Progenitor cell of endocrine pancreas (in vitro differentiated cells): ENCODE results near the gene TRIM24. TPM values are rescaled to one million over a fixed set of nuclear protein-coding genes. Genes with fewer than 3 reads are reported as not detected.

ENCODE experiments used
- DNase-seq: peaks from one replicate; pipeline ENCODE4 v3.0.0; 2021; ENCODE audit warnings: low spot score; ENCODE audit not compliant: unreplicated experiment
- H3K27ac Mint-ChIP-seq: 2 replicates; pipeline ENCODE4 v1.8.0; 2021; ENCODE audit warnings: mild to moderate bottlenecking, moderate library complexity, mixed read lengths
- H3K27me3 Mint-ChIP-seq: 2 replicates; pipeline ENCODE4 v1.8.0; 2021; ENCODE audit warnings: mixed read lengths
- H3K36me3 Mint-ChIP-seq: 2 replicates; pipeline ENCODE4 v1.8.0; 2022; ENCODE audit warnings: mixed read lengths; ENCODE audit not compliant: insufficient read depth
- H3K4me1 Mint-ChIP-seq: 2 replicates; pipeline ENCODE4 v1.8.0; 2021; ENCODE audit warnings: low read depth, mixed read lengths
- H3K4me3 Mint-ChIP-seq: 2 replicates; pipeline ENCODE4 v1.8.0; 2021; ENCODE audit warnings: low read depth, mild to moderate bottlenecking, moderate library complexity, mixed read lengths
- H3K9me3 Mint-ChIP-seq: 2 replicates; pipeline ENCODE4 v1.8.0; 2021; ENCODE audit warnings: low read depth, mixed read lengths
- total RNA-seq: library from RNA; stranded (reverse); gene quantifications from 2 replicates; pipeline ENCODE4 v1.2.1, GENCODE V29; 2021
- TF ChIP-seq, protein P1 (sequence below): fragments of 200-600 bp; sonication (generic); IDR thresholded peaks from one replicate; pipeline ENCODE4 v1.5.0; 2021; ENCODE audit warnings: antibody characterized with exemption, mild to moderate bottlenecking; ENCODE audit not compliant: unreplicated experiment

The TRIM24 gene
- total RNA-seq, 1 donor from 2014 or later: 114 TPM

DNA sequence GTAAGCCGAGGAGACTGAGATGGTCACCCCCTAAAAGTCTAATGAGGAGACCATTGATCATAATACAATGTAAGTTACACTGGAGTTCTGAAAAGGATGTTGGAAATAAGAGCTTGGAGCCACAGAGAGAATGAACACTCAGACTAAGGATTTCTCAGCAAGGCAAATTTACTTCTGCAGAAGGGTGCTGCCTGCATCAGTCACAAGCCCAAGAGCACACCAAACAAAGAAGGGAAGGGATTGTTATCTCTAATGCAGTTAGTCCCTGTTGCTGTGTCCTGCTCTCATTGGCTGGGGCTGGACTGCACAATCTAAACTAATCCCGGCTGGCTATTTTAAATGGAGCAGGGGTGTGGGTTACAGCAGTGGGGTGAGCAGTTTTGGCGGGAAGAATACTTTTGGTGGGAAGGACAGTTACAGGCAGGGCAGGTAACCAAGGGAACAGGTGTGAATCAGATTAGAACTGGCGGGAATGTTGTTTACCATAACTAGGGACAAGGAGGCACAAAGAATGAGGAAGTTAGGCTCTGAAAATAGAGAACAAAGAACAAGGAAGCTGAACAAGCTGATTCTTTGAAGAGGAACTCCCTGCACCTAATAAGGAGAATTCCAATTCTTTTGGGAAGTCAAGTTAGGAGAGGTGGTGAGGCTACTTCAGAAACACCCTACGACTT is 30.3 kb upstream of the TRIM24 start:
- Mint-ChIP-seq H3K36me3 (peaks cover 17% of the 10 kb centered on the region), H3K27me3 (no peaks in the 10 kb centered on the region), H3K4me1 (no peaks in the 10 kb centered on the region), H3K9me3 (peaks cover 38% of the 10 kb centered on the region), H3K4me3 (no peak overlapping the region), H3K27ac (no peak overlapping the region)
- TF ChIP-seq, protein P1, sequence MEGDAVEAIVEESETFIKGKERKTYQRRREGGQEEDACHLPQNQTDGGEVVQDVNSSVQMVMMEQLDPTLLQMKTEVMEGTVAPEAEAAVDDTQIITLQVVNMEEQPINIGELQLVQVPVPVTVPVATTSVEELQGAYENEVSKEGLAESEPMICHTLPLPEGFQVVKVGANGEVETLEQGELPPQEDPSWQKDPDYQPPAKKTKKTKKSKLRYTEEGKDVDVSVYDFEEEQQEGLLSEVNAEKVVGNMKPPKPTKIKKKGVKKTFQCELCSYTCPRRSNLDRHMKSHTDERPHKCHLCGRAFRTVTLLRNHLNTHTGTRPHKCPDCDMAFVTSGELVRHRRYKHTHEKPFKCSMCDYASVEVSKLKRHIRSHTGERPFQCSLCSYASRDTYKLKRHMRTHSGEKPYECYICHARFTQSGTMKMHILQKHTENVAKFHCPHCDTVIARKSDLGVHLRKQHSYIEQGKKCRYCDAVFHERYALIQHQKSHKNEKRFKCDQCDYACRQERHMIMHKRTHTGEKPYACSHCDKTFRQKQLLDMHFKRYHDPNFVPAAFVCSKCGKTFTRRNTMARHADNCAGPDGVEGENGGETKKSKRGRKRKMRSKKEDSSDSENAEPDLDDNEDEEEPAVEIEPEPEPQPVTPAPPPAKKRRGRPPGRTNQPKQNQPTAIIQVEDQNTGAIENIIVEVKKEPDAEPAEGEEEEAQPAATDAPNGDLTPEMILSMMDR: no peak
- DNase-seq: no peak

DNA sequence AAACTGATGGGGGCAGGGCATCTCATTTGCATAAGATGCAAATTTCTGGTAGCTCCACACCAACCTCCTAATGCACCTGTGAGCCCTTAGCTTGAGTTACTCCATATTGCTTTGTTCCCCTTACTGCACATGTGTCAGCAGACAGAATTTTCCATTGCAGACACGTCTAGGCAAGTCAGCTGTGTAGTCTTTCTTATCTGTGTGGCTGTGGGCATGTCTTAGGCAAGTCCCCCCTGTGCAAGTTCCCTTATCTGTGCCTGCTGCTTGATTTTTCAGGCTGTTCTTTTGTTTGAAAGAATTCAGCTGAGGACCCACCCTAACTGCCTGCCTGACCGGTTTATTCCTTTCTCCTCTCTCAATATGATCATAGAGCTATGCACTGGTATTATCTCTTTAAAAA is 28.5 kb upstream of the TRIM24 start:
- H3K27ac Mint-ChIP-seq: no peak overlapping the region
- H3K9me3 Mint-ChIP-seq: peaks cover 40% of the 10 kb centered on the region
- H3K4me1 Mint-ChIP-seq: no peaks in the 10 kb centered on the region
- no peak overlapping the region for H3K4me3 Mint-ChIP-seq
- TF ChIP-seq, protein P1: no peak
- peaks cover 15% of the 10 kb centered on the region for H3K36me3 Mint-ChIP-seq
- H3K27me3 Mint-ChIP-seq: no peaks in the 10 kb centered on the region
- DNase-seq: no peak

DNA sequence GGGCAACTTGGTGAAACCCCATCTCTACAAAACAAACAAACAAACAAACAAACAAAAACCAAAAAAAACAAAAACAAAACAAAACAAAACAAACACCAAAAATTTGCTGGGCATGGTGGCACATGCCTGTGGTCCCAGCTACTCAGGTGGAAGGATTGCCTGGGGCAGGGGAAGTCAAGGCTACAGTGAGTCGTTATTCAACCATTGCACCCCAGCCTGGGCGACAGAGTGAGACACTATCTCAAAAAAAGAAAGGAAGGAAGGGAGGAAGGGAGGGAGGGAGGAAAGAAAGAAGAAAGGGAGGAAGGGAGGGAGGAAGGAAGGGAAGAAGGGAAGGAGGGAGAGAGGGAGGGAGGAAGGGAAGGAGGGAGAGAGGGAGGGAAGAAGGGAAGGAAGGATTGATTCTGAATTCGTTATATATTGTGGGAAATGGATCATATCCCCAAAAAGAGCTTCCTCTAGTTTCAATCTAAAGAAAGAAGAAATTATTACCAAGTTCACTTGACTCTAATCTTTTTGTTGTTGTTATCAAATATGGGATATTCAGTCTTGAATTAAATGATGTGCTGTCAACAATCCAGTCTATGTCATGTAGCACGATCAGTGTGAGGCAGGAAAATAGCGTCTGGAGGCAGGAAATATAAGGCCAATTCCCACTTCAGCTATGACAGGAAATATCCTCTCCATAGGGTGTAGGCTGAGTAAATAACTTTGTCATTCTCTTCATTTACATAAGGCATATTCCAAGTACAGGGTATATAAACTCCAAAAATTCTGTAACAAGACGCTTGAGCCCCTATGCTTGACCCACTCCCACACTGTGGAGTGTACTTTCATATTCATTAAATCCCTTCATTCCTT is 26.2 kb upstream of the TRIM24 start:
- peaks cover 13% of the 10 kb centered on the region for H3K36me3 Mint-ChIP-seq
- H3K27ac Mint-ChIP-seq: no peak overlapping the region
- H3K9me3 Mint-ChIP-seq: peaks cover 37% of the 10 kb centered on the region
- no peaks in the 10 kb centered on the region for H3K27me3 Mint-ChIP-seq
- H3K4me3 Mint-ChIP-seq: no peak overlapping the region
- no peaks in the 10 kb centered on the region for H3K4me1 Mint-ChIP-seq
- no peak for DNase-seq
- TF ChIP-seq, protein P1: no peak

DNA sequence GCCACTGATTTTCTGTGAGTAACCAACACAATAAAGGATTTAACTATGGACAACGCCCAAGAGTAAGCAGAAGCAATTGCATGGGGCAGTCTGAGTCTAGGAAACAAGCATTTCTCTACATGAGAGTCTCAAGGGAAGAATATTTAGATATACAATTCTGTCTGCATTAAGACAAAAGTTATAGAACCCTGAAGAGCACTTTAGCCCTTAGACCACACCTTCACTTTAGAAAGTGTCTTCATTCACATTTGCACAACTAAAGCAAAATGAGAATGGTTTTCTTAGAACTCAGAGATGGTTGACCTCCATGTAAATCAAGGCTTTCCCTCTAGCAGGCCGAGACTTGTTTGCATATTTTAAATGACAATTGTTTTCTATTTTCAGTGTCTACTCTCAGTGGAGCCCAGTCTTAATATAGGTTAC is 25.5 kb upstream of the TRIM24 start:
- Mint-ChIP-seq H3K36me3 (peaks cover 10% of the 10 kb centered on the region), H3K9me3 (peaks cover 33% of the 10 kb centered on the region), H3K27ac (no peak overlapping the region), H3K4me1 (no peaks in the 10 kb centered on the region), H3K27me3 (no peaks in the 10 kb centered on the region), H3K4me3 (no peak overlapping the region)
- TF ChIP-seq, protein P1: no peak
- DNase-seq: no peak

DNA sequence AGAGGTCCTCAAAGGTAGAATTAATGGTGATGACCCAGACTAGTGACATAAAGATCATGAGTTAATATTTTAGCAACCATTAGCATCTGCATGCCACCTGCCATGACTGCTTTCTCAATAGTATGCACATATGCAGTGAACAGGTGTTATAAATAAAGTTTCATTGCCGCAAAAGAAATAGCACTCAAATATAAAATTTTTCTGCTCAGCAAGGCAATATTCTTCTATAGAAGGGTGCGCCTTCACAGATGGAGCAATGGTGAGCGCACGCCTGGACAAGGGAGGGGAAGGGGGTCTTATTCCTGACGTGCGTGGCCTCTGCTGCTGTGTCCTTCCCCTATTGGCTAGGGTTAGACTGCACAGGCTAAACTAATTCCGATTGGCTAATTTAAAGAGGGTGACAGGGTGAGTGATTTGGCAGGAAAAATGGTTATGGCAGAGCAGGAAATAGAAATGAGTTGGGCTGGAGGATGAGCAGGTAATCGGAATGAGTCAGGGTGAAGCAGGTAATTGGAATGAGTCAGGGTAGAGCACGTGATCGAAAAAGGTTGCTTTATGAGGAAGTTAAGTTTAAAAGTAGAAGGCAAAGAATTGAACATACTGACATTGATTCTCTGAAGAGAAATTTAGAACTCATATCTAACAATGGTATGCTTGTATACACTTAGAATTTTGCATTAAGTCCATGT is 24.7 kb upstream of the TRIM24 start:
- Mint-ChIP-seq H3K9me3 (peaks cover 29% of the 10 kb centered on the region), H3K27ac (no peak overlapping the region), H3K4me3 (no peak overlapping the region), H3K4me1 (no peaks in the 10 kb centered on the region), H3K36me3 (peaks cover 4% of the 10 kb centered on the region), H3K27me3 (no peaks in the 10 kb centered on the region)
- no peak for DNase-seq
- TF ChIP-seq, protein P1: no peak
